ENCODE data around the gene ZBTB25.

Gene ZBTB25

DNA sequence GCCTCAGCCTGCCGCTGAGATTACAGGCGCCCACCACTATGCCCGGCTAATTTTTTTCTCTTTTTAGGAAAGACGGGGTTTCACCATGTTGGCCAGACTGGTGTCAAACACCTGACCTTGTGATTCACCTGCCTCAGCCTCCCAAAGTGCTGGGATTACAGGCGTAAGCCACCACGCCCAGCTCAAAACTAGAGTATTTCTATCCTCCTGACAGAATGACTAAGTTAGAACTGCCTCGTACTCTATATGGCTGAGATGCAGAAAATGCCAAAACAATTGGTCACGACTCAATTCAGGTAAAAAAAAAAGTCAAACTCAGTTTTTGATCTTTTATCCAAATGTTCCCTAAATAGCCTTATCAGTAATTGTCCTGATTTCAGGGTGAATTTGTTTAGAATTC is 27.2 kb downstream of the ZBTB25 start:
- Mint-ChIP-seq H3K36me3 (peaks cover 4% of the 10 kb centered on the region), H3K27ac (no peak overlapping the region), H3K4me3 (no peak overlapping the region), H3K9me3 (no peaks in the 10 kb centered on the region), H3K27me3 (no peaks in the 10 kb centered on the region), H3K4me1 (peaks cover 9% of the 10 kb centered on the region)
- ATAC-seq (ENCODE audit: low read depth), result no peak
- no peak for DNase-seq (ENCODE audit: low spot score in 2 of 2)

DNA sequence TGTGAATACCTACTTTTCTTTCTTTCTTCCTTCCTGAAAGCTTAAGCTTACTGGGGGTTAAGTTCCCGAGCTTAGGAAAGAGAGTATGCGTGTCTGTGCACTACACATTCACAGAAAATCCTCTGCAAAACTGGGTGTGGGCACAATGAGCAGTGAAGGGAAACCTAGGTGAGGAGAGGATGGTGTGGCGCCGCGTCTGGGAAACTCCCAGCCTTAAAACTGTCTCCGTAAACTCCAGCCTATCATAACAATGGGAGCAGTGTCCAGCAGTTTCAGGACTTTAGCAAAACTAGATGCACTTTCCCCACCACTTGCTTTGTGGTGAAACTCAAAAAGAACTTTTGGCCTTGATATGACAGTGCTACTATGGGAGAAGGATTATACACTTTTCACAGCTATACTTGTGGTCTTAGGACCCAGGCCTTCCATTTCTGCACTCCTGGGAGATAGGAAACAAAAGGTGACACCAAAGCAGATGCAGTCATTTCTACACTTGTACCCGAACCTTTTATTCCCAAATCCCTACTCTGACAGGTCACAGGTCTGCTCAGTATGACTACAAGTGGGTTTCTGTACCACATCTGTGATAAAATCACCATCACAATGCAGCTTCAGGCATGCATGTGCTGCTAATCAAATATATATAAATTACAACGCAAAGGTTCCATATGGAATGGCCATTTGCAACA is 27.9 kb downstream of the ZBTB25 start:
- no peaks in the 10 kb centered on the region for H3K9me3 Mint-ChIP-seq
- peaks cover 10% of the 10 kb centered on the region for H3K4me1 Mint-ChIP-seq
- no peak overlapping the region for H3K4me3 Mint-ChIP-seq
- no peak for ATAC-seq (ENCODE audit: low read depth)
- no peak overlapping the region for H3K27ac Mint-ChIP-seq
- no peak for DNase-seq (ENCODE audit: low spot score in 2 of 2)
- peaks cover 4% of the 10 kb centered on the region for H3K36me3 Mint-ChIP-seq
- no peaks in the 10 kb centered on the region for H3K27me3 Mint-ChIP-seq

DNA sequence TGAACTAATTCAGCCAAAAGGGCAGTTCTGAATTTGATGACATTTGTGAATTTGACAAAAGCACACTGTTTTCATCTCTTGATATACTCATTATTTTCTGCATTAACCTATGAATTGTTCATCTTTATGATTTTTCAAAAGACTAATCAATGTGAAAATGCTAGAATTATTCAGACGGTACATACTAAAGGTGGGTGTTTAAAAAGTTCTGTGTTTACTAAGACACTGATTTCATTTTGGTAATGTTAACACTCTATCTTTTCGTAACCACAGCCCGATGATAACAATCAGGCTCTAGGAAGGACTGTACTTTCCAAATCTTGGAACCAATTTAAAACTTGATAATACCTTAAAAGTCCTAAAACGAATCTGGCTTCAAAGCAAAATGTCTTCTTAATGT is 28.9 kb downstream of the ZBTB25 start:
- Mint-ChIP-seq H3K36me3 (peaks cover 2% of the 10 kb centered on the region), H3K27me3 (no peaks in the 10 kb centered on the region), H3K9me3 (no peaks in the 10 kb centered on the region), H3K4me3 (no peak overlapping the region), H3K27ac (no peak overlapping the region), H3K4me1 (peaks cover 10% of the 10 kb centered on the region)
- DNase-seq (ENCODE audit: low spot score in 2 of 2) (no peak), ATAC-seq (ENCODE audit: low read depth) (no peak)

DNA sequence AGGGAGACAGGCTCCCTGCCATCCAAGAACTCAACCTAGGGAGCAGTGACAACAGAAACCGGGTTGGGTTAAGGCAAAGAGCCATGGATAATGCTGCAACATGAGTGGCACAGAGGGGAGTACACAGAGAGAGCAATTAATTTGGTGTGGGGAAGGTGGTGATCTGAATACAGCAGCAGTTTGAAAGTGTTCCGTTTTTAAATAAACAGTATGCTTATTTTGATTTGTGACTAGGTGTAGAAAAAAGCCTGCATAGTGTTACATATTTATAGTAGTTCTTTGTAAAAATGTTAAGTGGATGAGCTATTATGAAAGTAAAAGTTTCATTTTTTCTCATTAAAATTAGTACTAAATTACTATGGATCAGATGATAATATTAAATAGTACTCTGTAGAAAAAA is 29.6 kb downstream of the ZBTB25 start:
- DNase-seq (ENCODE audit: low spot score in 2 of 2) (no peak), ATAC-seq (ENCODE audit: low read depth) (no peak)
- Mint-ChIP-seq H3K4me1 (peaks cover 11% of the 10 kb centered on the region), H3K4me3 (no peak overlapping the region), H3K27me3 (no peaks in the 10 kb centered on the region), H3K9me3 (no peaks in the 10 kb centered on the region), H3K27ac (no peak overlapping the region), H3K36me3 (peaks cover 2% of the 10 kb centered on the region)

DNA sequence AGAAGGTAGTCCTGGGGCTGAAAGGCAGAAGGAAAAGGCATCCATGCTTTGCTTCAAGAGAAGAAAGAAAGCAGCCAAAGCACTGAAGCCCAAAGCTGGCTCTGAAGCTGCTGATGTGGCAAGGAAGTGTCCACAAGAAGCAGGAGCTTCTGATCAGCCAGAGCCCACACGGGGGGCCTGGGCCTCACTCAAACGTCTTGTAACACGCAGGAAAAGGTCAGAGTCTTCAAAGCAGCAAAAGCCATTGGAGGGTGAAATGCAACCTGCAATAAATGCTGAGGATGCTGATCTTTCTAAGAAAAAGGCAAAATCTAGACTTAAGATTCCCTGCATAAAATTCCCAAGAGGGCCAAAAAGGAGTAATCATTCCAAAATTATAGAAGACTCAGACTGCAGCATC is 35.2 kb downstream of the ZBTB25 start:
- H3K27ac Mint-ChIP-seq, result peak overlapping the region; percentile 15
- DNase-seq (ENCODE audit: low spot score in 2 of 2) (no peak), ATAC-seq (ENCODE audit: low read depth) (no peak)
- no peaks in the 10 kb centered on the region for H3K27me3 Mint-ChIP-seq
- no peak overlapping the region for H3K4me3 Mint-ChIP-seq
- H3K4me1 Mint-ChIP-seq, result peaks cover 22% of the 10 kb centered on the region
- H3K9me3 Mint-ChIP-seq, result no peaks in the 10 kb centered on the region
- no peaks in the 10 kb centered on the region for H3K36me3 Mint-ChIP-seq

DNA sequence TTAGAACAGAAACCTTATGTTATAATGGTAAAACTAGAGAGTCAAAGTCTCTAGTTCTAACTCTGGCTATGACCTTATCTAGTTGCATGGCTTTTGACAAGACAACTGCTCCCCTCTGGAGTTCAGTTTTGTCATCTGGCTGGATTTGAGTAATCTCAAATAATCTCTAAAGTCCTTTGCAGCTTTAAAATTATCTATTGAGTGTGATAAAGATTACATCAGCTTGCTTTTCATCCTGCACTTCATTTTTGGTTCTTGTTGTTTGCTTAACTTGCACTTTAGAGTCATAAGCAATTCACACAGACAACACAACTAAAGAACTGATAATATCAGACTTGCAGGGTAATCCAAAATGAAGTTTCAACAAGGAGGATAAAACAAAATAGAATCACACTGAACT is 36.1 kb downstream of the ZBTB25 start:
- Mint-ChIP-seq H3K36me3 (no peaks in the 10 kb centered on the region), H3K9me3 (no peaks in the 10 kb centered on the region), H3K27me3 (no peaks in the 10 kb centered on the region), H3K27ac (peak overlapping the region; percentile 15), H3K4me3 (no peak overlapping the region), H3K4me1 (peaks cover 31% of the 10 kb centered on the region)
- ATAC-seq (ENCODE audit: low read depth), result no peak
- no peak for DNase-seq (ENCODE audit: low spot score in 2 of 2)

DNA sequence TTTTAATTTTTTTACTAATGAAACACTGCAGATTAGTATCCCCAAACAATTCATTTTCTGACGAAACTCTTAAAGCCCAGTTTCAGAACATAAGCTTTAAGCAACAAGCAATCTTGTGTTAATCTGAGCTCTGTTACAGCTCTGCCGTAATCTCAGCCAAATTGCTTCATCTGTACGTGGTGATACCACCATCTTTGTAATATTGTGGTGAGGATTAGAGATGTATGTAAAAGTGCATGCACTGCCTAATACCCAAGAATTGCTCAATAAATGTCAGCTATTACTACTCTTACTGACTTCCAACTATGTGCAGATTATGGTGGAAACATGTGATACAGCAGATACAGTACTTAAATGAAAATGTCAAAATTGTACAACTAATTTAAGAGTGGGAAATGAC is 36.5 kb downstream of the ZBTB25 start:
- peak overlapping the region; percentile 15 for H3K27ac Mint-ChIP-seq
- H3K4me3 Mint-ChIP-seq, result no peak overlapping the region
- DNase-seq (ENCODE audit: low spot score in 2 of 2) (no peak), ATAC-seq (ENCODE audit: low read depth) (no peak)
- no peaks in the 10 kb centered on the region for H3K9me3 Mint-ChIP-seq
- H3K36me3 Mint-ChIP-seq, result no peaks in the 10 kb centered on the region
- H3K4me1 Mint-ChIP-seq, result peaks cover 33% of the 10 kb centered on the region
- H3K27me3 Mint-ChIP-seq, result no peaks in the 10 kb centered on the region

DNA sequence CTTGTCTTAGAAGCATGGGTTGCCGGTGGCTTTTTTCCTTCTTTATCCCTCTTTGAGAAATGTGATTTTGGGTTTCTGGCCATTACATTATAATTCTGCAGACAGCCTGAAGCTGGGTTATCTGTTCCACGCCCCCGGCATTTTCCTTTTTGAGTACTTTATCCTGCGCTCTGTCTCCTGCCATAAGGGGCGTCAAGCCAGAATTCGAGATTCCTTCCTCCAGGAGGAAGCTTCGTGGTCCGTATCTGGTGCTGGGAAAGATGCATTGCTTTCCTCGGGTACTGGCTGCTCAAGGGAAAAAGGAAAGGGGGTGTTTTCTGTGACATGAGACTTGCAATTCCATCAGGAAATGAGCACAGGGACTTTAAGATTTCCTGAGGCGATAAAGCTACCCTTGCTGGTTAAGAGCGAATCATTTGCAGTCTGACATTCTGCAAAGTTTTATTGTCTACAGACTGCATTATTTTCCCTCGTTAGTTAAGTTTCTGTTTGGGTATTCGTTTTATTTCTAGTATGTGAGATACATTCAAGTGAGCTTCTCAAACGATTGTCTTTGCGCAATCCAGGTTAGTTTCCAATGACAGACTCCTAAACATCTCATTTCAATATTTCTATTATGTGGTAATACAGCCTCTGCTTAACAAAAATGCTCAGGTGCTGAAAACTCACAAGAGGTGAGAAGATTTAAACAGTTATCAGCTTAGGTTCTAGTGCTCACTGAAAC is 37.6 kb downstream of the ZBTB25 start:
- ATAC-seq (ENCODE audit: low read depth), result peak; percentile 2

DNA sequence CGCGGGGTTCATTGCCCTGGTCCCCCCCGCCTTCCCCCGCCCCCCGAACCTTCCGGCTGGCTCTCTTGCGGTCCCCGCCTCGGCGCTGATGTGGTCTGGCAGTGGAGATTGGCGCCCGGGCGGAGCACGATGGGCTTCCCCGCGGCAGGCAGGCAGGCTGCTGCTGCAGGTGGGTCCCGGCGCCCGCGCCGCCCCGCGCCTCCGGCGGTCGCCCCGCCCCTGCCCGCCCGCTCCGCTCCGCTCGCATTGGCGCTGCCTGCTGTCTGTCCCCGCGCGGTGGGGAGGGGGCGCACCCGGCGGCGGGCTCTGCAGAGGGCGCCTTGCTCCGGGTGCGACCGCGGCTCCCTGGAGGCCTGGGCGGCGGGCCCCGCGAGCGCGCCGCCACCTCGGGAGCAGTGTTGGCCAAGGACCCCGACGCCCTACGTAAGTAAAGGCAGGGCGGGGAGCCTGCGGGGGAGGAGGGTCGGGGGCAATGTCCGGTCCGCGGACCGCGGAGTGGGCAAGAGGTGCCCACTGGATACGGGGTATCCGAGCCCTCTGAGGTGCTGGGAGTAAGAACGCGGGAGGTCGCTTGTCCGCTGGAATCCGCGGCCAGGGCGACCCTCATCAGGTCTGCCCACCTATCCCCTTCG is 38.3 kb downstream of the ZBTB25 start, which contains the start of gene AKAP5:
AKAP5 (plus strand) TSS at position 309 of the 632 bp plus-strand sequence. CDS start 2,896 bp downstream, outside the sequence.
- Mint-ChIP-seq H3K9me3 (no peaks in the 10 kb centered on the region), H3K4me3 (peak within 1 kb of the TSS; percentile 90), H3K4me1 (peaks cover 31% of the 10 kb centered on the region), H3K27ac (peak within 1 kb of the TSS; percentile 90), H3K27me3 (no peaks in the 10 kb centered on the region), H3K36me3 (no peaks in the 10 kb centered on the region)
- peak; percentile 51 to 61 for DNase-seq (ENCODE audit: low spot score in 2 of 2)
- ATAC-seq (ENCODE audit: low read depth), result peak; percentile 90

More for the DNA sequence above, 37.6 kb downstream of the ZBTB25 start:
- peak overlapping the region; percentile 51 for H3K27ac Mint-ChIP-seq
- H3K9me3 Mint-ChIP-seq, result no peaks in the 10 kb centered on the region
- no peaks in the 10 kb centered on the region for H3K36me3 Mint-ChIP-seq
- H3K27me3 Mint-ChIP-seq, result no peaks in the 10 kb centered on the region
- DNase-seq (ENCODE audit: low spot score in 2 of 2), result no peak
- peak overlapping the region; percentile 90 for H3K4me3 Mint-ChIP-seq
- H3K4me1 Mint-ChIP-seq, result peaks cover 31% of the 10 kb centered on the region

DNA sequence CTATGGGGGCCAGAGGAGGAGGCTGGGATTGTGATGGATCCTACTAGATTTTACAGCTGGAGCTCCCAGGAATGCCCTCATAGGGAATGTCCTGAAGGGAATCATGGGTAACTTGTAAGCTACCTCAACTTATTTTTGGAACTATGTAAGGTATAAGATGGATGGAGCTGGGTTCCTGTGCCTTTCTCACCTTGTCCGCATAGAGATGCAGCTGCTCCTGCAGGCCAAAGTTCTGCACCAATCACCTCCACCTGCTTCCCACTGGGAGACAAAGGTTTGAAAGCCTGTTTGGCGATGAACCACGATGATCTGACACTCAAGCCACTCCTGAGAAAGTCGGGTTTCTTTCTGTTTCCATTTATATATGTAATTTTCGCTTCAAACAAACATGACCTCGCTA is 39.0 kb downstream of the ZBTB25 start:
- Mint-ChIP-seq H3K27ac (peak overlapping the region; percentile 90), H3K36me3 (peaks cover 4% of the 10 kb centered on the region), H3K27me3 (no peaks in the 10 kb centered on the region), H3K9me3 (no peaks in the 10 kb centered on the region), H3K4me1 (peaks cover 31% of the 10 kb centered on the region), H3K4me3 (peak overlapping the region; percentile 90)
- DNase-seq (ENCODE audit: low spot score in 2 of 2), result no peak
- no peak for ATAC-seq (ENCODE audit: low read depth)

DNA sequence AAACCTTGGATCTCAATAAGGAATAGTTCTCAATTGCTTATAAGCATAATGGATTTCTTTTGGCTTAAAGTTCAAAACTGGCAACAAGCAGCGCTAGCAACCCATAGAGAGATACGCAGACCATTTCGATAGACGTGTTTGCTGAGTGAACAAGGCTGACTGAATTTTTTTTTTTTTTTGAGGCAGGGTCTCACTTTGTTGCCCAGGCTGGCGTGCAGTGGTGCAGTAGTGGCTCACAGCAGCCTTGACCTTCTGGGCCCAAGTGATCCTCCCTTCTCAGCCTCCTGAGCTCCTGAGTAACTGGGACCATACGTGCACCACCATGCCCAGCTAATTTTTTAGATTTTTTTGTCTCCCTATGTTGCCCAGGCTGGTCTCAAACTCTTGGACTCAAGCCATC is 39.8 kb downstream of the ZBTB25 start:
- DNase-seq (ENCODE audit: low spot score in 2 of 2) (no peak), ATAC-seq (ENCODE audit: low read depth) (no peak)
- Mint-ChIP-seq H3K27ac (no peak overlapping the region), H3K4me3 (peak overlapping the region; percentile 90), H3K4me1 (peaks cover 38% of the 10 kb centered on the region), H3K27me3 (no peaks in the 10 kb centered on the region), H3K9me3 (no peaks in the 10 kb centered on the region), H3K36me3 (peaks cover 7% of the 10 kb centered on the region)

DNA sequence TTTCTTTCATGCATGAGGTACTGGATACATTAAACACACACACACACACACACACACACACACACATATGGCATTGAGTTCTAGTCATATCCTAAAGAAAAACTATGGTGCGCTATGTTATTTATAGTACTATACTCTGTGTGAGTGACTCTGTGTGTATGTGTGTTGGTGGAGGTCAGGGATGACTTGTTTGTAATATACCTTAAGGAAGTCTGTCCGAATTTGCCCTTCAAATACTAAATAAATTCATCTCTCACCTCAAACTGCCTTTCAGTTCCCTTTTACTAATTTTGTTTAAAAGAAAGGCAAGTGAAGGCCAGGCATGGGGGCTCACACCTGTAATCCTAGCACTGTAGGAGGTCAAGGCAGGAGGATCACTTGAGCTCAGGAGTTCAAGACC is 40.4 kb downstream of the ZBTB25 start:
- no peak overlapping the region for H3K27ac Mint-ChIP-seq

DNA sequence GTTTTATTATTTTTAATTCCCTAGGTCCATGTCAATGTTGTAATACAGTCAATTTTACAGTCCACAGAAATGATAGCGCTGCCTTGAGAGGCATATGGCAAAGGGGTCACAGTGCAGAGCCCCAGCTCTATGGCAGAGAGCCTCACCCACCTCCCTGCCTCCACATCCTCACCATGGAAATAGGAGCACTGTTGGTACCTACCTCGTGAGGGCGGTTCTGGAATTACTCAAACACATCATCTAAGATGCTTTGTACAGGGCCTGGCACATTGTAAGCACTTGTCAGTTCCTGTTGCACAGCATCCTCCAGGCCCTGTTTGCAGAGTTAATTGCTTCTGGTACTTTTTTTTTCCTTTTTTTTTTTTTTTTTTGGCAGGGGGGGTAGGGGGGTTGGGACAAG is 42.4 kb downstream of the ZBTB25 start:
- H3K9me3 Mint-ChIP-seq, result no peaks in the 10 kb centered on the region
- H3K27me3 Mint-ChIP-seq, result no peaks in the 10 kb centered on the region
- H3K4me1 Mint-ChIP-seq, result peaks cover 36% of the 10 kb centered on the region
- no peak for ATAC-seq (ENCODE audit: low read depth)
- peaks cover 7% of the 10 kb centered on the region for H3K36me3 Mint-ChIP-seq
- no peak overlapping the region for H3K27ac Mint-ChIP-seq
- DNase-seq (ENCODE audit: low spot score in 2 of 2), result no peak
- H3K4me3 Mint-ChIP-seq, result no peak overlapping the region

More for the DNA sequence above, 40.4 kb downstream of the ZBTB25 start:
- Mint-ChIP-seq H3K27me3 (no peaks in the 10 kb centered on the region), H3K4me3 (no peak overlapping the region), H3K36me3 (peaks cover 7% of the 10 kb centered on the region), H3K4me1 (peaks cover 38% of the 10 kb centered on the region), H3K9me3 (no peaks in the 10 kb centered on the region)
- DNase-seq (ENCODE audit: low spot score in 2 of 2) (no peak), ATAC-seq (ENCODE audit: low read depth) (no peak)

DNA sequence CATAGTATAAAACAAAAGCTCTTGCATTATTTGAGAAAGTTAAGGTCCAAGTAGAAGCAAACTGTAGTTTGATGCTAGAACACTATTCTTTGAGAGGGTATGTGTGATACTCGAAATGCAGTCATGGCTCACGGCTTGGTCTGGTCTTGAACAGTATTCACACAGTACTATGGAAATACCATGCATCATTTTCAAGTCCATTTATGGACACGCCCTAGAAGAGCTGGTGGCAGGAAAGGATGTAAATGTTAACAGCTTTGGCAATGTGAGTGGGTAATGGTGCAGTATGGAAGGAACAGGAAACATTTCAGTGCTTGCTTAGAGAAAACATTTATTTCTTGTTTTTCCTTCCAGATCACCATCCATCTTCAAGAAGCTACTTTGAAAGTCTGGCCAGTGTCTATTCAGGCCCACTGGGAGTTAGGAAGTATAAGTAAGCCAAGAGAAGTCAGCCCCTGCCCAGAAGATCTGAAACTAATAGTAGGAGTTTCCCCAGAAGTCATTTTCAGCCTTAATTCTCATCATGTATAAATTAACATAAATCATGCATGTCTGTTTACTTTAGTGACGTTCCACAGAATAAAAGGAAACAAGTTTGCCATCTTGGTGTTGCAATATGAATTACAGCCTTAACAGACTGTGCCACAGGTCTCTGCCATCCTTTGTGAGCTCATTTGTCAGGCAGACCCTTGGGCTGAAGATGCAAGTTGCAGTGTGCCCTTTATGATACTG is 44.1 kb downstream of the ZBTB25 start:
- H3K27me3 Mint-ChIP-seq, result no peaks in the 10 kb centered on the region
- H3K4me1 Mint-ChIP-seq, result peaks cover 29% of the 10 kb centered on the region
- H3K4me3 Mint-ChIP-seq, result no peak overlapping the region
- DNase-seq (ENCODE audit: low spot score in 2 of 2) (no peak), ATAC-seq (ENCODE audit: low read depth) (peak; percentile 30)
- no peaks in the 10 kb centered on the region for H3K9me3 Mint-ChIP-seq
- peaks cover 13% of the 10 kb centered on the region for H3K36me3 Mint-ChIP-seq
- peak overlapping the region; percentile 54 for H3K27ac Mint-ChIP-seq

All from memory B cell (primary cell).